ENCODE data around the gene MOGAT1.

DNA sequence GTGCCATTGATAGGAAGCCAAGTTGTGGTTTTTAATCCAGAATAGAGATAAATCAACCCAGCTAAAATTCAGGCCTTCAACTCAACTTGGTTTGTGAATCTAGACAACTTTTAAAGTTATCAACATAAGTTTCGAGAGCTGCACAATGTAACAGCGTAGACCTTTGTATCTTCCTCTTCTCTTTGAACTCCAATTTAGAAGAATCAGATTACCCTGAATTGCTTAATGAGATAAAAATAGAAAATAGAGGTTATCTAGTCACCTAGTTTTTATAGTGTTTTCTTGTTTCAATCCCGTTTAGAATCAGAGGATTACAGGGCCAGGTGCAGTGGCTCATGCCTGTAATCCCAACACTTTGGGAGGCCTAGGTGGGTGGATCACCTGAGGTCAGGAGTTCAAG, 12.3 kb downstream of the MOGAT1 start:
- TF ChIP-seq, protein P1, sequence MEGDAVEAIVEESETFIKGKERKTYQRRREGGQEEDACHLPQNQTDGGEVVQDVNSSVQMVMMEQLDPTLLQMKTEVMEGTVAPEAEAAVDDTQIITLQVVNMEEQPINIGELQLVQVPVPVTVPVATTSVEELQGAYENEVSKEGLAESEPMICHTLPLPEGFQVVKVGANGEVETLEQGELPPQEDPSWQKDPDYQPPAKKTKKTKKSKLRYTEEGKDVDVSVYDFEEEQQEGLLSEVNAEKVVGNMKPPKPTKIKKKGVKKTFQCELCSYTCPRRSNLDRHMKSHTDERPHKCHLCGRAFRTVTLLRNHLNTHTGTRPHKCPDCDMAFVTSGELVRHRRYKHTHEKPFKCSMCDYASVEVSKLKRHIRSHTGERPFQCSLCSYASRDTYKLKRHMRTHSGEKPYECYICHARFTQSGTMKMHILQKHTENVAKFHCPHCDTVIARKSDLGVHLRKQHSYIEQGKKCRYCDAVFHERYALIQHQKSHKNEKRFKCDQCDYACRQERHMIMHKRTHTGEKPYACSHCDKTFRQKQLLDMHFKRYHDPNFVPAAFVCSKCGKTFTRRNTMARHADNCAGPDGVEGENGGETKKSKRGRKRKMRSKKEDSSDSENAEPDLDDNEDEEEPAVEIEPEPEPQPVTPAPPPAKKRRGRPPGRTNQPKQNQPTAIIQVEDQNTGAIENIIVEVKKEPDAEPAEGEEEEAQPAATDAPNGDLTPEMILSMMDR (IDR thresholded peaks at IDR 0.05; ENCODE audit: control extremely low read depth in 1 of 3, insufficient read depth in 1 of 3, low read depth in 1 of 3, low read length in 3 of 3) = no peak
- no peak for TF ChIP-seq GABPA (IDR thresholded peaks at IDR 0.05; ENCODE audit: borderline replicate concordance, insufficient read depth, low read length)
- TF ChIP-seq GTF2F1 (IDR thresholded peaks at IDR 0.05; ENCODE audit: borderline replicate concordance, low read depth, low read length) = no peak
